Cardiac muscle cell (in vitro differentiated cells and primary cell): ENCODE results near the gene ZMYND11. TPM values are rescaled to one million over a fixed set of nuclear protein-coding genes. Genes with fewer than 3 reads are reported as not detected.

ENCODE experiments used
- DNase-seq, 2 donors: peaks; one replicate each; pipeline versions ENCODE4 v3.0.0 to v3.0.0-alpha.2; 2010 to 2017; ENCODE audit warnings: low read depth in 1 of 2, low spot score in 1 of 2
- H3K27ac ChIP-seq: fragments of 200-600 bp; sonication (generic); 2 replicates; pipeline ENCODE4 v1.5.1; 2016
- H3K27me3 ChIP-seq: fragments of 200-600 bp; sonication (generic); 2 replicates; pipeline ENCODE4 v1.6.0; 2016; ENCODE audit warnings: control low read depth
- H3K36me3 ChIP-seq: fragments of 200-600 bp; sonication (generic); 2 replicates; pipeline ENCODE4 v1.5.1; 2016; ENCODE audit warnings: control low read depth
- H3K4me1 ChIP-seq: fragments of 200-600 bp; sonication (generic); 2 replicates; pipeline ENCODE4 v1.8.1; 2017; ENCODE audit warnings: low read depth, mild to moderate bottlenecking, mixed run types
- H3K4me3 ChIP-seq: fragments of 200-600 bp; sonication (generic); 2 replicates; pipeline ENCODE4 v1.5.1; 2016; ENCODE audit warnings: mild to moderate bottlenecking
- H3K9me3 ChIP-seq: fragments of 200-600 bp; sonication (generic); 2 replicates; pipeline ENCODE4 v1.5.1; 2017; ENCODE audit warnings: low read depth, mild to moderate bottlenecking, control low read depth
- polyA plus RNA-seq: library from polyadenylated mRNA; unstranded; fragments of >200 nt; fragmentation: Nextera tagmentation; extraction: Ambion mirVana; gene quantifications from 2 replicates; pipeline ENCODE4 v1.2.1, GENCODE V29; 2016
- total RNA-seq: library from RNA; depleted of rRNA; stranded (reverse); fragments of >200 nt; gene quantifications from 2 replicates; pipeline ENCODE4 v1.2.3, GENCODE V29; 2016
- TF ChIP-seq, protein P1 (sequence below): IDR thresholded peaks from 2 replicates; pipeline ENCODE4 v1.5.1; 2012; ENCODE audit warnings: low read depth, mild to moderate bottlenecking, low read length

The ZMYND11 gene
- total and polyA plus RNA-seq, 2 experiments from 2014 or later = 34.3 to 65.8 TPM

DNA sequence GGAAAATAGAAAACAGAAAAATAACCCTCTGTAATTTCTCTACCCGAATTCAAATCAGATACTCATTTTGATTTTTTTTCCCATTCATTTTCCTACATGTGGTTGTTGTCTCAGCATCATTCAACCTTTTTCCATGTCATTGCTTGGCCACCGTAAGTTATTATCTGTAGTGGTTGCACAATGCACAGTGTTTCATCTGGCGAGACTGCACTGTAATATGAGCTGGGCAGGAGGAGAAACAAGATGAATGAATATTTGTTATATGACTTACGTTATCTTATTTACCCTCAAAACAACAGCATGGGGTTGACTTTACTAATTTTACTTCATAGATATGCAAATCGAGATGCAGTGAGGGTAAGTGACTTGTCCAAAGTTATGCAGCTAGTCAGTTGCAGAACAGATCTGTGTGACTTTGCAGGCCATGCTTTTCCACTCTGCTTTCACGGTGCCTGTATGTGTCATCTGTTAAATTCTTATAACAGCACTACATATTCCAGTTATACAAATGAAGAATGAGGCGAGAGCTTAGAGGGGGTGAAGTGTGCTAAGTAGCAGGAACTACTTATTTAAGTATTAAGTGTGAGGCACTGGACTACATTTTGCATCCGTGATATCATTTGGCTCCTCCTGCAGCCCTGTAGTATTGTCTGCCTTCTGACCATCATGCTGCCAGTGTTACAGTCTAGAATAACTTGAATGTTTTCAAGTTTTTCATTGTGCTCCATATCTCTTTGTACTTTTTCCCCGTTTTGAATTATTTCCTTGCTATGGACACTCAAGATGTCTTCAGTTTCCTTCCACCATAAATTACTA is 56.7 kb downstream of the ZMYND11 start:
- TF ChIP-seq, protein P1, sequence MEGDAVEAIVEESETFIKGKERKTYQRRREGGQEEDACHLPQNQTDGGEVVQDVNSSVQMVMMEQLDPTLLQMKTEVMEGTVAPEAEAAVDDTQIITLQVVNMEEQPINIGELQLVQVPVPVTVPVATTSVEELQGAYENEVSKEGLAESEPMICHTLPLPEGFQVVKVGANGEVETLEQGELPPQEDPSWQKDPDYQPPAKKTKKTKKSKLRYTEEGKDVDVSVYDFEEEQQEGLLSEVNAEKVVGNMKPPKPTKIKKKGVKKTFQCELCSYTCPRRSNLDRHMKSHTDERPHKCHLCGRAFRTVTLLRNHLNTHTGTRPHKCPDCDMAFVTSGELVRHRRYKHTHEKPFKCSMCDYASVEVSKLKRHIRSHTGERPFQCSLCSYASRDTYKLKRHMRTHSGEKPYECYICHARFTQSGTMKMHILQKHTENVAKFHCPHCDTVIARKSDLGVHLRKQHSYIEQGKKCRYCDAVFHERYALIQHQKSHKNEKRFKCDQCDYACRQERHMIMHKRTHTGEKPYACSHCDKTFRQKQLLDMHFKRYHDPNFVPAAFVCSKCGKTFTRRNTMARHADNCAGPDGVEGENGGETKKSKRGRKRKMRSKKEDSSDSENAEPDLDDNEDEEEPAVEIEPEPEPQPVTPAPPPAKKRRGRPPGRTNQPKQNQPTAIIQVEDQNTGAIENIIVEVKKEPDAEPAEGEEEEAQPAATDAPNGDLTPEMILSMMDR = no peak
- Histone ChIP-seq H3K4me3 (no peak overlapping the region), H3K27ac (peak overlapping the region; percentile 51), H3K36me3 (no peaks in the 10 kb centered on the region), H3K4me1 (no peaks in the 10 kb centered on the region), H3K9me3 (no peaks in the 10 kb centered on the region), H3K27me3 (no peaks in the 10 kb centered on the region)
- DNase-seq = peak in 1 of 2 donors; percentile 82

DNA sequence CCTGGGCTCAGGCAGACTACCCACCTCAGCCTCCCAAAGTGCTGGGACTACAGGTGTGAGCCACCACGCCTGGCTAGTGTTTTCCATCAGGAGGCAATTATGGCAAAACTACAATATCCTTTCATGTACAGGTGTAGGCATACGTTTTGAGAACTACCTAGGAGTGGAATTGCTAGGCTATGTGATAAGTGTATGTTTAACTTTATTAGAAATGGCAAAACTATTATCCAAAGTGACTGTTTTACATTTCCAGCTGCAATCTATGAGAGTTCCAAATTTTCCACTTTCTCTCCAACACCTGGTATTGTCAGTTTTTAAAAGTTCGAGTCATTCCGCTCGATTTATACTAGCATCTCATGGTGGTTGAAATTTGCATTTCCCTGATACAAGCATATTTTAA is 59.0 kb downstream of the ZMYND11 start:
- no peak overlapping the region for H3K27ac ChIP-seq
- no peaks in the 10 kb centered on the region for H3K9me3 ChIP-seq
- no peak overlapping the region for H3K4me3 ChIP-seq
- TF ChIP-seq, protein P1 = no peak
- H3K4me1 ChIP-seq = no peaks in the 10 kb centered on the region
- no peak for DNase-seq
- H3K36me3 ChIP-seq = no peaks in the 10 kb centered on the region
- no peaks in the 10 kb centered on the region for H3K27me3 ChIP-seq

DNA sequence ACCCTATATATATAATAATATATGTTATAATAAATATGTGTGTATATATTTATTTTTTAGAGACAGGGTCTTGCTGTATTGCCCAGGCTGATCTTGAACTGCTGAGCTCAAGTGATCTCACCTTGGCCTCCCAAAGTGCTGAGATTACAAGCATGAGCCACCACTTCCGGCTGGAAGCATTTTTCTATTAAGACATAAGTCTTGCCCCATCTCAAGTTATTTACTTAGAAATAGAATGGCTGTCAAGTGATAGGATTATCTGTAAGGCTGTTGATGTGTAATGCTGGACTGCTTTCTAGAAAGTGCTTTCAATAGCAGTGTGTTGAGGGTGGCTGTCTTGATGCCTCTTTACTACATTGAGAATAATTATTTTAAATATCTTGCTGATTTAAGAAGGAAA is 65.2 kb downstream of the ZMYND11 start:
- Histone ChIP-seq H3K36me3 (no peaks in the 10 kb centered on the region), H3K27ac (no peak overlapping the region), H3K4me1 (peaks cover 5% of the 10 kb centered on the region), H3K4me3 (no peak overlapping the region), H3K27me3 (no peaks in the 10 kb centered on the region), H3K9me3 (no peaks in the 10 kb centered on the region)
- peak in 1 of 2 donors; percentile 70 for DNase-seq
- TF ChIP-seq, protein P1 = no peak

DNA sequence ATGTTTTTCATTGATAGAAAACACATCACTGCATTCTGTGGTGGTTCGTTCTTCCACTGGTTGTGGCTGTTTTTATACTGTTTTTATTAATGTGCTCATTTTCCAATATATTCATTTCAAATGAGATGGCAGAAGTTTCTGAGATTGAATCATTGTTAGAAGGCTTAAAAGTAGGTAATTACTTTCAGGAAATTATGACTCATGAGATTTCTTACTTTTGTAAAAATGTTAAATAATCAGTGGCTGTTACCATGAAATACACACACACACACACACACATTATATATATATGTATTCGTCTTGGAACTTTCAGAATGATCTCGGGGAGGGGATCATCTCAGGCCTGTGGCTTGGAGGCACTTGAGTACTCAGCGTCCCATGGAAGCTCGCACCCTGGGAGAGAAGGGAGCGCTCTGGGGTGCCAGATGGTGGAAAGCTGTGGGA is 66.1 kb downstream of the ZMYND11 start:
- Histone ChIP-seq H3K27me3 (no peaks in the 10 kb centered on the region), H3K9me3 (no peaks in the 10 kb centered on the region), H3K4me3 (no peak overlapping the region), H3K36me3 (no peaks in the 10 kb centered on the region), H3K27ac (no peak overlapping the region), H3K4me1 (peaks cover 5% of the 10 kb centered on the region)
- TF ChIP-seq, protein P1 = no peak
- DNase-seq = peak in 1 of 2 donors; percentile 3

DNA sequence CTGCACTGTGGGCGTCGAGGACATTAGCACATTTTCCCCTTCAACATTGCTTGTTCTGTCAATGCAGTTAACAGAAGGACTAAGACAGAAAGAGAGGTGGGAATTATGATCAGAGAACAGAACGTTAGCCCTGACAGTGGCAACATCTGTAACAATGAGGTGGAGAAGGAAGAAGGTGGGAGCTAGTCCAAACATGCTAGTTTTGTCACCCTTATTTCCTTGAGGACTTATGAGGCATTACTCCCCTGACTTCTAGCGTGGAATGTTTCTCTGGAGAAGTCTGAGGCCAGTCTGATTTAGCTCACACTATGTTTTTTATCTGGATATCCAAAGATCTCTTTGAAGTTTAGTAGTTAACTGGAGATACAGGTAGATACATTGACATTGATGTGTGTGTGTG is 73.4 kb downstream of the ZMYND11 start:
- TF ChIP-seq, protein P1 = no peak
- no peaks in the 10 kb centered on the region for H3K9me3 ChIP-seq

More for the DNA sequence above, 73.4 kb downstream of the ZMYND11 start:
- no peaks in the 10 kb centered on the region for H3K4me1 ChIP-seq
- peaks cover 19% of the 10 kb centered on the region for H3K36me3 ChIP-seq
- no peak for DNase-seq
- no peak overlapping the region for H3K27ac ChIP-seq
- no peak overlapping the region for H3K4me3 ChIP-seq
- no peaks in the 10 kb centered on the region for H3K27me3 ChIP-seq
